HG03135 (cell line): ENCODE results near the gene CETP.
"Not testable (repeated sequence)": the region's sequence is repeated elsewhere in the genome, so short reads cannot be mapped to it uniquely, and the experiment has no call there.

Experiments used
- ATAC-seq: cut with Tn5 transposase; IDR thresholded peaks from one replicate; pipeline ENCODE4 v1.9.1; 2021; ENCODE audit warnings: mild to moderate bottlenecking, moderate library complexity; ENCODE audit not compliant: unreplicated experiment

The CETP gene

GRCh38 chr16:56977823-56978430, 16.2 kb downstream of the CETP start:
- ATAC-seq: no peak

DNA sequence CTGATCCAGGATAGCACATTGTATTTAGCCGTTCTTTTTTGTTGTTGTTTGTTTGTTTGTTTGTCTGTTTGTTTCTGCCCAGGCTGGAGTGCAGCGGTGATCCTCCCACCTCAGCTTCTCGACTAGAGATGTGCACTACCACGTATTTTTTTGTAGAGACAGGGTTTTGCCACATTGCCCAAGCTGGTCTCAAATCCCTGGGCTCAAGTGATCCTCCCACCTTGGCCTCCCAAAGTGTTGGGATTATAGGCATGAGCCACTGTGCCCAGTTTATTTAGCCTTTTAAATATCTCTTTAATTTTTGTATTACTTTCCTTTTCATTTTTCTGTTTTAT, 18.4 kb downstream of the CETP start:
- no peak for ATAC-seq

DNA sequence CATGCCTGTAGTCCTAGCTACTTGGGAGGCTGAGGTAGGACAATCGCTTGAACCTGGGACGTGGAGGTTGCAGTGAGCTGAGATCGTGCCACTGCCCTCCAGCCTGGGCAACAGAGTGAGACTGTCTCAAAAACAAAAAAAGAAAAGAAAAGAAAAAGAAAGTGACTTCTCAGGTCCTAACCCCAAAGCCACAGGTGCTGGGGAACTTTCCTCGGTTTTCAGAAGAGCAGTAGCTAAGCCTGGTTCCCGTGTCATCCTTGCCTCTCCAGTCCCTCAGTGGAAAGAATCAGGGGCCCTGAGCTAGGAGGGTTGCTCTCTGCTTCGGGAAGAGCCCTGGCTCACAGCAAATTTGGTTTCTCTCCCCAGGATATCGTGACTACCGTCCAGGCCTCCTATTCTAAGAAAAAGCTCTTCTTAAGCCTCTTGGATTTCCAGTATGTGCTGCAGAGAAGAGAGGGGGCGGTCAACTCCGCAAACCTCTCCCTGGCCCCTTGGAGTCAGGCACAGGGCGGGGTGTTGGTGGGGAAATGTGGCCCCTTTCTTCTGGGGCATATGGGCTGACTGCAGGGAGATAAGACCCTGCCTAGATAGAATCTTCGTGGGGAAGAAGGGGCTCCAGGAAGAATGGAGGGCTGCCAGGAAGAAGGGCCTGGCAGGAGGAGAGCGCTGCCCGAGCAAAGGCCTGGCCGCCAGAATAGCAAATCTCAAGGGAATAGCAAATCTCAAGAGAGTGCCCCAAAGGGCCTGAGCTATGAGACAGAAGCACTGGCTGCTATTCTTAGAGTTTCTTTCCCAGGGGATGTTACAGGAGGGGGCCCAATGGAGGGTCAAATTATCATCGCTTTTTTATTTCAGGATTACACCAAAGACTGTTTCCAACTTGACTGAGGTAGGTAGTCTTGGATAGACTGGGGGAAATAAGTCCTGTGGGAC, 19.3 kb downstream of the CETP start:
- no peak for ATAC-seq

GRCh38 chr16:56981729-56982271, 20.1 kb downstream of the CETP start:
- ATAC-seq: no peak

GRCh38 chr16:56982695-56983094, 20.9 kb downstream of the CETP start:
- ATAC-seq: no peak

DNA sequence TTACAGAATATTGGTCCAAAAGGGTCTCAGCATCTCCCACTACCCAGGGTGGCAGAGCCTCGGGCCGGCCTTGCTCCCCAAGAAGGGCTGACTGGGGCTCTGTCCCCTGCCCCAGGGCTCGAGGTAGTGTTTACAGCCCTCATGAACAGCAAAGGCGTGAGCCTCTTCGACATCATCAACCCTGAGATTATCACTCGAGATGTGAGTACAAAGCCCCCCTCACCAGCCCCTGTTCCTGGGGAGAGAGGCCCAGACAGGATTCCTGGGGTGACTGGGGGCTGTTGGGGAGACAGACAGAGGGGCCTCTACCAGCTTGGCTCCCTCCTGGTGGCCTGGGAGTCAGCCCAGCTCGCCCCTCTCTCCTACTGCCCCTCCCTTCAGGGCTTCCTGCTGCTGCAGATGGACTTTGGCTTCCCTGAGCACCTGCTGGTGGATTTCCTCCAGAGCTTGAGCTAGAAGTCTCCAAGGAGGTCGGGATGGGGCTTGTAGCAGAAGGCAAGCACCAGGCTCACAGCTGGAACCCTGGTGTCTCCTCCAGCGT, 21.5 kb downstream of the CETP start:
- no peak for ATAC-seq

DNA sequence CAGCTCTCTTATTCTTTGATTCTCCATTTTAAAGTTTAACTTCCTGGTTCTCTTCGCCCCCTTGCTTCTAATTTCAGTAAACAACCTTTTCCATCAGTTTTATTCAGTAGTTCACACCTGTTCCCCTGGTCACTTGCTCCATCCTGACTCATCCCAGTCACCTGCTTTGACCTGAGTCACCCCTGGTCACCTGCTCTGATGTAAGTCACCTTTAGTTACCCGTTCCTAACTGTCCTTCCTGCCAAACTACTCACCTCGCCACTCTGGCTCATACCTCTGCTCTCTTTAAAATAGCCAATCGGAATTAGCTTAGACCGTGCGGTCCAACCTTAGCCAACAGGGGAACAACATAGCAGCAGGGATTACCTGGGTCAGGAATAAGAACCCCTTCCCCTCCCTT, 22.9 kb downstream of the CETP start:
- no peak for ATAC-seq

- ATAC-seq: no peak
Observed at GRCh38 chr16:56985288-56985961, 23.7 kb downstream of the CETP start.

GRCh38 chr16:56985962-56986360, 24.2 kb downstream of the CETP start:
- ATAC-seq: no peak

- ATAC-seq: no peak
Observed at GRCh38 chr16:56986361-56986760, 24.6 kb downstream of the CETP start.

- not testable (repeated sequence) for ATAC-seq
Observed at GRCh38 chr16:56986908-56987307, 25.2 kb downstream of the CETP start.

DNA sequence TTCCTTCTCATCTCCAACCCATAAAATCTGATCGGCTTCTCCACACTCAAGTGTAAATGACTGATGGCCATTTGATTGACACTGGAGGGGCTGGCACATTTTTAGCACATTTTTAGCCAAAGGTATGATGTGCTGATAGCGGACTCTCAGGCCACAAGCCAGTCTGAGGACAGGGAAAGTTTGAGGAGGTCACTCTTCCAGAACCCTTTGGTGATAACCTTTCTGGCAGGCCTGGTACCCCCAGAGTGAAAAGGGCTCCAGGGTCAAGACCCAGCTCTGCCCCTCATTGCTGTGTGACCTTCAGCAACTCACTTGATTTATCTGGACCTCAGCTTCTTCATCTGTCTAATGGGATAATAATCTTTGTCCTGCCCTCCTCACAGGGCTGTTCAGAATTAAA, 25.9 kb downstream of the CETP start:
- no peak for ATAC-seq

- ATAC-seq: no peak
Observed at GRCh38 chr16:56988161-56988947, 26.6 kb downstream of the CETP start.

GRCh38 chr16:56988948-56989945, 27.5 kb downstream of the CETP start, which contains the start of gene NLRC5:
NLRC5 (plus strand) TSS chr16:56989557; CDS start chr16:57020713, 31,156 bp downstream.
- peak; percentile 74 for ATAC-seq

- no peak for ATAC-seq
Observed at GRCh38 chr16:56989988-56990387, 28.2 kb downstream of the CETP start.

DNA sequence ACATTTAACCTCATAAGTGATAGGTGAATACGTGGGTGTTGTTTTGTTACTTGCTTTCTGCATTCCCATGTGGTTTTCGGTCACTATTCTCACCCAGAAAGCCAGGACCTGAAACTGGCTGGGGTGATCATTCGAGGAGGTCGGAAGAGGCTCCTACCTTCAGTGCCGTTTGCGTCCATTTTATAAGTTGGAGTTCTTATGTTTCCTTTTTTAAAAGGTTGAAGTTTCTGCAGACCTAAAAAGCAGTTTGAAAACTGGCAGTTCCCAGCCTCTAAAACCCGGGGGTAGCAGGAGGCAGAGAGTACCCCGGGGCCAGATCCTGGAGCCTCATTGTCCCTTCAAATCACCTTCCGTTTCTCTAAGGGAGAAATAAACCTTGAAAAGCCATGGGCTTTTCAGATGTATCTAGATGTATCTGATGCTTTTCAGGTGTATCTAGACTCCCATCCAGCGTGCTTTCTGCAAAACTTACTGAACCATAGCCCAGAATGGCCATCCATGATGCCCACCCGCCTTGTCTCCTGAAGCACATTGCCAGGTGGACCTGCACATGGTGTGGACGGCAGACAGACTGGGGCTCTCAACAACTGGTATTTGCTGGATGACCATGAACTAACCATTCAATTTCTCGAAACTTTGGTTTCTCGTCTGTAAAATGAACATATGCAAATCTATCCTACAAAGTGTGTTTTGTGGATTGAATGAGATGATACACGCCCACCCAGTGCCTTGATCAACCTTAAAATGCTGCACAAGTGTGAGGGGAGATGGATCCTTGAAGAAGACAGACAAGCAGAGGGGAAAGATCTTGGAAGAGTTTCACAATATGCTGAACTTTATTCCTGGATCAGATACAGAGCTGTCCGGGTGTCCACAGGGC, 28.9 kb downstream of the CETP start:
- ATAC-seq: no peak

- ATAC-seq: not testable (repeated sequence)
Observed at GRCh38 chr16:56992431-56992830, 30.7 kb downstream of the CETP start.

DNA sequence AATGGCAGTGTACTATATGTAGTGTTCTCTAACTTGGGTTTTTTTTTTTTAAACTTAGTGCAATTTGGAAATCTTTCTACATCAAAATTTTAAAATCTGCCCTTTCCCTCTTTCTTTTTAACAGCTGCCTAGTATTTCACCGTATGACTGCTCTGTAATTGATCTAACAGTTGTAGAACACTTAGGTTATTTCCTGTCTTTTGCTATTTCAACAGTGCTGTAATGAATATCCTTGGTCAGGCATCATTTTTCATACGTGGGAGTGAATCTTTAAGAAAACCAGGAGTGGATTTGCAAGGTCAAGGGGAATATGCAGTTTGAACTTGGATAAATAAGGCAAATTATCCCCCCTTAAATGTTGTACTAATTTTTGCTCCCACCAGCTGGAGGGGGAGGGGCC, 31.5 kb downstream of the CETP start:
- no peak for ATAC-seq
